ENCODE measurements around the gene SLC30A5. TPM values are rescaled to one million over a fixed set of nuclear protein-coding genes. Genes with fewer than 3 reads are reported as not detected.
"Not testable (repeated sequence)": the region's sequence is repeated elsewhere in the genome, so short reads cannot be mapped to it uniquely, and the experiment has no call there.

Gene SLC30A5
- total and polyA plus RNA-seq, 2 experiments from 2014 or later: 63.2 to 66.8 TPM

DNA sequence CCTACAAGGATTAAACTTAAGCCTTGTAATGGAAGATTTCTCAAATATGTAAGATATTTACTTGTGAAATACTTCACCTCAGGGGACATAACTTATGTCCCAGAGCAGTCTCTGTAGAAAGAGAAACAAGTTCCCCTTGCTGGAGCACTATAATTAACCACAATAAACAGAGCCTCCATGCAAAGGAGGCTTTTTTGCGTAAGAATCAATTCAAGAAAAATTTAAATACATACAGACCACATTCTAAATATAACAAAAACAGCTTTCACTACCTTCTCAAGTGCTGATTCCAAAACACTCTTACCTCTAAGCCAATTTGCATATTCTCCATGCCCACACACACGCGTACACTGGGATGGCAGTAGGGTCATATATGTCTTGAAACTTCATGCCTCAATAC, 42.5 kb downstream of the SLC30A5 start:
- no peak for DNase-seq
- Histone ChIP-seq H3K27ac (no peak overlapping the region), H3K4me3 (no peak overlapping the region), H3F3A (ENCODE audit: insufficient read depth) (no peaks in the 10 kb centered on the region), H3K4me1 (ENCODE audit: insufficient read depth) (no peaks in the 10 kb centered on the region), H3K9ac (no peak overlapping the region), H3K27me3 (replicated peaks; ENCODE audit: insufficient read depth) (no peaks in the 10 kb centered on the region), H3K36me3 (ENCODE audit: low read depth) (peaks cover 9% of the 10 kb centered on the region), H4K20me1 (ENCODE audit: insufficient read depth) (no peaks in the 10 kb centered on the region), H3K9me3 (ENCODE audit: low read depth) (no peaks in the 10 kb centered on the region), H2AFZ (no peak overlapping the region), H3K9me2 (ENCODE audit: insufficient read depth) (no peaks in the 10 kb centered on the region), H3K79me2 (ENCODE audit: insufficient read depth) (no peaks in the 10 kb centered on the region), H3K4me2 (ENCODE audit: unreplicated experiment) (no peak overlapping the region)
- TF ChIP-seq EZH2phosphoT487 (IDR thresholded peaks at IDR 0.05; ENCODE audit: insufficient read depth, low read depth) (no peak), EZH2 (IDR thresholded peaks at IDR 0.05; ENCODE audit: insufficient read depth, poor library complexity, severe bottlenecking) (no peak)
- WGBS, 2 experiments (ENCODE audit: low coverage in 1 of 2, low lambda C conversion rate in 2 of 2, missing lambda C conversion rate in 2 of 2): 92 to 94% methylated on average over 3 of the region's 3 CpGs
- in situ Hi-C loops (cut with MboI): no loop called here

DNA sequence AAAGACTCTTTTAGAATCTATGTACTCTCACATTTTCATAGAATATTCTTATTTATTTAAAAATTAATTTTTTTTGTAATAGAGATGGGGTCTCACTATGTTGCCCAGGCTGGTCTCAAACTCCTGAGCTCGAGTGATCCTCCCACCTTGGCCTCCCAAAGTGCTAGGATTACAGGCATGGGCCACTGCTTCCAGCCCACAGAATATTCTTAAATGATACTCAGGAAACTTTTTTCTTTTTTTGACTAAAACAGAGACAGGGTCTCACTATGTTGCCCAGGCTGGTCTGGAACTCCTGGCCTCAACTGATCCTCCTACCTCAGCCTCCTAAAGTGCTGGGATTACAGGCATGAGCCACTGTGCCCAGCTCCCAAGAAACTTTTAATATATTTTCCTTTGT, 43.4 kb downstream of the SLC30A5 start:
- H3K79me2 ChIP-seq (ENCODE audit: insufficient read depth): not testable (repeated sequence)

GRCh38 chr5:69137807-69138206, 44.0 kb downstream of the SLC30A5 start:
- Histone ChIP-seq H3K9ac (no peak overlapping the region), H3K4me2 (ENCODE audit: unreplicated experiment) (no peak overlapping the region), H2AFZ (no peak overlapping the region), H3F3A (ENCODE audit: insufficient read depth) (no peaks in the 10 kb centered on the region), H3K9me2 (ENCODE audit: insufficient read depth) (no peaks in the 10 kb centered on the region), H3K27ac (no peak overlapping the region), H3K79me2 (ENCODE audit: insufficient read depth) (no peaks in the 10 kb centered on the region), H4K20me1 (ENCODE audit: insufficient read depth) (no peaks in the 10 kb centered on the region), H3K4me3 (no peak overlapping the region), H3K4me1 (ENCODE audit: insufficient read depth) (no peaks in the 10 kb centered on the region), H3K27me3 (replicated peaks; ENCODE audit: insufficient read depth) (no peaks in the 10 kb centered on the region), H3K36me3 (ENCODE audit: low read depth) (peaks cover 9% of the 10 kb centered on the region), H3K9me3 (ENCODE audit: low read depth) (no peaks in the 10 kb centered on the region)
- WGBS, 2 experiments (ENCODE audit: low coverage in 1 of 2, low lambda C conversion rate in 2 of 2, missing lambda C conversion rate in 2 of 2): 97 to 98% methylated on average over 5 of the region's 5 CpGs
- DNase-seq: no peak
- no peak for TF ChIP-seq EZH2phosphoT487 (IDR thresholded peaks at IDR 0.05; ENCODE audit: insufficient read depth, low read depth)
- TF ChIP-seq EZH2 (IDR thresholded peaks at IDR 0.05; ENCODE audit: insufficient read depth, poor library complexity, severe bottlenecking): no peak
- in situ Hi-C loops (cut with MboI): no loop called here

More for the DNA sequence above, 43.4 kb downstream of the SLC30A5 start:
- H3K9ac ChIP-seq; in situ Hi-C loops (cut with MboI); H3K9me2 ChIP-seq (ENCODE audit: insufficient read depth); H3K36me3 ChIP-seq (ENCODE audit: low read depth); H4K20me1 ChIP-seq (ENCODE audit: insufficient read depth); DNase-seq; H3K4me3 ChIP-seq; H3K27me3 ChIP-seq (replicated peaks; ENCODE audit: insufficient read depth); H3K9me3 ChIP-seq (ENCODE audit: low read depth); H3K27ac ChIP-seq; H2AFZ ChIP-seq; H3K4me2 ChIP-seq (ENCODE audit: unreplicated experiment); H3F3A ChIP-seq (ENCODE audit: insufficient read depth); H3K4me1 ChIP-seq (ENCODE audit: insufficient read depth): not testable (repeated sequence)
- 92 to 94% methylated on average over 1 of the region's 1 CpG for WGBS, 2 experiments (ENCODE audit: low coverage in 1 of 2, low lambda C conversion rate in 2 of 2, missing lambda C conversion rate in 2 of 2)

DNA sequence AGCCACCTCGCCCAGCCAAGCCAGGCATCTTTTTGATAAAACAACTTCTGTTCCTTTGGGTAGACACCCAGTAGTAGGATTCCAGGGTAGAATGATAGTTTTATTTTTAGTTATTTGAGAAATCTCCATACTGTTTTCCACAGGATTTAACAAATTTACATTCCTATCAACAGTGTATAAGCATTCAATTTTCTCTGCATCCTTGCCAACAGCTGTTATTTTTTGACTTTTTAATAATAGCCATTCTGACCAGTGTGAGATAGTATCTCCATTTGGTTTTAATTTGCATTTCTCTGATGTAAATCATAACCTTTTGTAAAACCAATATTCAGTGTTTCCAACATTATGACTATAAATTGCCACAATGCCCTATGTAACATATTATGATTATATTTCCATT, 45.0 kb downstream of the SLC30A5 start:
- H3K9ac ChIP-seq: no peak overlapping the region
- no peaks in the 10 kb centered on the region for H3K79me2 ChIP-seq (ENCODE audit: insufficient read depth)
- in situ Hi-C loops (cut with MboI): no loop called here
- no peaks in the 10 kb centered on the region for H3K9me3 ChIP-seq (ENCODE audit: low read depth)
- TF ChIP-seq EZH2 (IDR thresholded peaks at IDR 0.05; ENCODE audit: insufficient read depth, poor library complexity, severe bottlenecking) (no peak), EZH2phosphoT487 (IDR thresholded peaks at IDR 0.05; ENCODE audit: insufficient read depth, low read depth) (no peak)
- H2AFZ ChIP-seq: no peak overlapping the region
- no peaks in the 10 kb centered on the region for H4K20me1 ChIP-seq (ENCODE audit: insufficient read depth)
- 89 to 97% methylated on average over 1 of the region's 1 CpG for WGBS, 2 experiments (ENCODE audit: low coverage in 1 of 2, low lambda C conversion rate in 2 of 2, missing lambda C conversion rate in 2 of 2)
- no peak for DNase-seq
- no peaks in the 10 kb centered on the region for H3F3A ChIP-seq (ENCODE audit: insufficient read depth)
- H3K27me3 ChIP-seq (replicated peaks; ENCODE audit: insufficient read depth): no peaks in the 10 kb centered on the region
- H3K4me3 ChIP-seq: no peak overlapping the region
- no peaks in the 10 kb centered on the region for H3K9me2 ChIP-seq (ENCODE audit: insufficient read depth)
- H3K27ac ChIP-seq: no peak overlapping the region
- no peak overlapping the region for H3K4me2 ChIP-seq (ENCODE audit: unreplicated experiment)
- 0 out of 2 replicates have a peak, but pooled peaks cover under 1% of the 10 kb centered on the region for H3K36me3 ChIP-seq (ENCODE audit: low read depth)
- H3K4me1 ChIP-seq (ENCODE audit: insufficient read depth): no peaks in the 10 kb centered on the region

GRCh38 chr5:69140239-69140638, 46.4 kb downstream of the SLC30A5 start:
- H3K4me1 ChIP-seq (ENCODE audit: insufficient read depth); H3K27me3 ChIP-seq (replicated peaks; ENCODE audit: insufficient read depth); H3F3A ChIP-seq (ENCODE audit: insufficient read depth); H3K27ac ChIP-seq; H3K9me3 ChIP-seq (ENCODE audit: low read depth); H3K9ac ChIP-seq; H3K9me2 ChIP-seq (ENCODE audit: insufficient read depth); H3K36me3 ChIP-seq (ENCODE audit: low read depth); H3K4me2 ChIP-seq (ENCODE audit: unreplicated experiment); H3K4me3 ChIP-seq; in situ Hi-C loops (cut with MboI); H4K20me1 ChIP-seq (ENCODE audit: insufficient read depth); DNase-seq; H3K79me2 ChIP-seq (ENCODE audit: insufficient read depth); H2AFZ ChIP-seq: not testable (repeated sequence)
- WGBS, 2 experiments (ENCODE audit: low coverage in 1 of 2, low lambda C conversion rate in 2 of 2, missing lambda C conversion rate in 2 of 2): 69 to 75% methylated on average over 4 of the region's 4 CpGs
